Small intestine (tissue), 7 donors: ENCODE measurements around the gene ANKRD1. TPM values are rescaled to one million over a fixed set of nuclear protein-coding genes. Genes with fewer than 3 reads are reported as not detected.
"Not testable (repeated sequence)": the region's sequence is repeated elsewhere in the genome, so short reads cannot be mapped to it uniquely, and the experiment has no call there.

Experiments used
- DNase-seq, 2 donors: peaks; one replicate each; pipeline versions ENCODE4 v3.0.0 to v3.0.0-alpha.2; 2013
- FAIRE-seq: peaks from 2 replicates; lab custom pipeline; 2012; peaks lifted over from hg19 to GRCh38; lab: Jason Lieb, UNC
- H3K27ac ChIP-seq, 3 donors: one replicate each; pipeline ENCODE4 v1.5.1; 2013; ENCODE audit warnings: low read length in 2 of 3, mild to moderate bottlenecking in 2 of 3, control low read depth in 1 of 3, inconsistent platforms in 1 of 3, low read depth in 1 of 3, moderate library complexity in 1 of 3
- H3K27me3 ChIP-seq, 3 donors: one replicate each; pipeline ENCODE4 v1.6.1; 2013; ENCODE audit warnings: low read length in 3 of 3, inconsistent platforms in 1 of 3; ENCODE audit not compliant: control insufficient read depth in 3 of 3, insufficient read depth in 3 of 3
- H3K36me3 ChIP-seq, 3 donors: one replicate each; pipeline ENCODE4 v1.6.1; 2013; ENCODE audit warnings: low read length in 3 of 3, inconsistent platforms in 1 of 3, low read depth in 1 of 3, mild to moderate bottlenecking in 1 of 3, moderate library complexity in 1 of 3; ENCODE audit not compliant: control insufficient read depth in 3 of 3, insufficient read depth in 2 of 3
- H3K4me1 ChIP-seq, 3 donors: one replicate each; pipeline ENCODE4 v1.6.1; 2013; ENCODE audit warnings: low read length in 2 of 3, inconsistent platforms in 1 of 3, low read depth in 1 of 3, mild to moderate bottlenecking in 1 of 3, moderate library complexity in 1 of 3; ENCODE audit not compliant: control insufficient read depth in 3 of 3, insufficient read depth in 2 of 3
- H3K4me3 ChIP-seq, 3 donors: one replicate each; pipeline ENCODE4 v1.5.1; 2013; ENCODE audit warnings: low read length in 3 of 3, control low read depth in 1 of 3, inconsistent platforms in 1 of 3, low read depth in 1 of 3, mild to moderate bottlenecking in 1 of 3, moderate library complexity in 1 of 3
- H3K9me3 ChIP-seq, 2 donors: one replicate each; pipeline ENCODE4 v1.6.1; 2013; ENCODE audit warnings: low read depth in 1 of 2, low read length in 1 of 2; ENCODE audit not compliant: control insufficient read depth in 2 of 2, insufficient read depth in 1 of 2
- WGBS, 3 donors: extraction: QIAGEN DNeasy Blood & Tissue Kit; methylation state at CpG; one replicate each; pipeline ENCODE4 v1.1.7; 2013; 5-methylcytosine and 5-hydroxymethylcytosine counted together
- polyA plus RNA-seq, 4 donors: library from polyadenylated mRNA; stranded (reverse) in 3 of 4; unstranded in 1 of 4; fragments of 200-250 nt in 3 of 4; fragments of 120-200 nt in 1 of 4; gene quantifications; one replicate each; pipeline versions ENCODE4 v1.2.1 to v1.2.3, GENCODE V29; 2013
- donor health status: healthy with polysubstance abuse.
- donor health status: control.
- donor health status: control.
- donor health status: Bipolar disorder and iron deficiency.
- donor health status: healthy.

ANKRD1 gene
- polyA plus RNA-seq, 4 donors: 0.12 to 66.7 (median 2.5) TPM

- H3K27ac ChIP-seq: no peak overlapping the region
- H3K27me3 ChIP-seq: peaks cover 0 to 3% (median 0%) of the 10 kb centered on the region in 3 donors
- WGBS, 3 donors: 91 to 93% (median 92%) methylated on average over 7 of the region's 7 CpGs
- H3K36me3 ChIP-seq: no peaks in the 10 kb centered on the region
- H3K4me1 ChIP-seq: no peaks in the 10 kb centered on the region
- DNase-seq (no peak), FAIRE-seq (no peak)
- H3K9me3 ChIP-seq: no peaks in the 10 kb centered on the region
- H3K4me3 ChIP-seq: no peak overlapping the region
Measured at GRCh38 chr10:90912854-90913479, 7.9 kb downstream of the ANKRD1 start.

- 69 to 88% (median 74%) methylated on average over 3 to 4 of the region's 4 CpGs for WGBS, 3 donors
- DNase-seq: no peak
- Histone ChIP-seq H3K27me3 (peaks cover 0 to 3% (median 0%) of the 10 kb centered on the region in 3 donors), H3K9me3 (no peaks in the 10 kb centered on the region), H3K4me1 (no peaks in the 10 kb centered on the region), H3K36me3 (peaks cover 0 to 2% (median 0%) of the 10 kb centered on the region in 3 donors), H3K4me3 (no peak overlapping the region), H3K27ac (no peak overlapping the region)
- no peak for FAIRE-seq
Measured at GRCh38 chr10:90912174-90912573, 8.7 kb downstream of the ANKRD1 start.

- Histone ChIP-seq H3K36me3 (peaks cover 0 to 2% (median 0%) of the 10 kb centered on the region in 3 donors), H3K27me3 (peaks cover 0 to 3% (median 0%) of the 10 kb centered on the region in 3 donors), H3K27ac (no peak overlapping the region), H3K4me1 (no peaks in the 10 kb centered on the region), H3K4me3 (no peak overlapping the region), H3K9me3 (no peaks in the 10 kb centered on the region)
- WGBS, 3 donors: 39 to 43% (median 40%) methylated on average over 12 of the region's 12 CpGs
- DNase-seq (peak; percentile 67 to 81), FAIRE-seq (no peak)
Measured at GRCh38 chr10:90911133-90912051, 9.5 kb downstream of the ANKRD1 start.

- DNase-seq (no peak), FAIRE-seq (no peak)
- H3K36me3 ChIP-seq: peaks cover 2 to 3% (median 3%) of the 10 kb centered on the region in 3 donors
- H3K27me3 ChIP-seq: no peaks in the 10 kb centered on the region
- no peaks in the 10 kb centered on the region for H3K4me1 ChIP-seq
- no peak overlapping the region for H3K4me3 ChIP-seq
- no peaks in the 10 kb centered on the region for H3K9me3 ChIP-seq
- no peak overlapping the region for H3K27ac ChIP-seq
- 53 to 79% (median 65%) methylated on average over 1 of the region's 1 CpG for WGBS, 3 donors
Measured at GRCh38 chr10:90906596-90906995, 14.3 kb downstream of the ANKRD1 start.

- H3K4me3 ChIP-seq: no peak overlapping the region
- no peaks in the 10 kb centered on the region for H3K27me3 ChIP-seq
- no peak for DNase-seq
- no peak for FAIRE-seq
- H3K27ac ChIP-seq: no peak overlapping the region
- peaks cover 2 to 5% (median 5%) of the 10 kb centered on the region in 3 donors for H3K36me3 ChIP-seq
- H3K9me3 ChIP-seq: no peaks in the 10 kb centered on the region
- 80 to 93% (median 86%) methylated on average over 1 of the region's 1 CpG for WGBS, 3 donors
- H3K4me1 ChIP-seq: no peaks in the 10 kb centered on the region
Measured at GRCh38 chr10:90905925-90906324, 15.0 kb downstream of the ANKRD1 start.

- H3K4me1 ChIP-seq, H3K4me3 ChIP-seq, H3K27me3 ChIP-seq, H3K9me3 ChIP-seq, H3K27ac ChIP-seq, FAIRE-seq, DNase-seq: not testable (repeated sequence)
- peaks cover 3 to 13% (median 11%) of the 10 kb centered on the region in 3 donors for H3K36me3 ChIP-seq
- WGBS, 3 donors: 48 to 61% (median 58%) methylated on average over 2 of the region's 2 CpGs
Measured at GRCh38 chr10:90896916-90897315, 24.0 kb downstream of the ANKRD1 start.

GRCh38 chr10:90893190-90893589 is 27.7 kb downstream of the ANKRD1 start:
- Histone ChIP-seq H3K4me1 (no peaks in the 10 kb centered on the region), H3K4me3 (no peak overlapping the region), H3K27ac (no peak overlapping the region), H3K36me3 (peaks cover 0 to 22% (median 7%) of the 10 kb centered on the region in 3 donors), H3K9me3 (no peaks in the 10 kb centered on the region), H3K27me3 (no peaks in the 10 kb centered on the region)
- WGBS, 3 donors: 95 to 100% (median 96%) methylated on average over 3 of the region's 3 CpGs
- FAIRE-seq: no peak
- DNase-seq: no peak

- no peaks in the 10 kb centered on the region for H3K9me3 ChIP-seq
- FAIRE-seq (no peak), DNase-seq (no peak)
- peaks cover 0 to 21% (median 10%) of the 10 kb centered on the region in 3 donors for H3K36me3 ChIP-seq
- WGBS, 3 donors: 85 to 96% (median 93%) methylated on average over 2 of the region's 2 CpGs
- no peaks in the 10 kb centered on the region for H3K27me3 ChIP-seq
- no peak overlapping the region for H3K4me3 ChIP-seq
- H3K4me1 ChIP-seq: no peaks in the 10 kb centered on the region
- no peak overlapping the region for H3K27ac ChIP-seq
Measured at GRCh38 chr10:90890347-90890746, 30.5 kb downstream of the ANKRD1 start.
